ENCODE results near the gene USP51.
"Not testable (repeated sequence)": the region's sequence is repeated elsewhere in the genome, so short reads cannot be mapped to it uniquely, and the experiment has no call there.

DNA sequence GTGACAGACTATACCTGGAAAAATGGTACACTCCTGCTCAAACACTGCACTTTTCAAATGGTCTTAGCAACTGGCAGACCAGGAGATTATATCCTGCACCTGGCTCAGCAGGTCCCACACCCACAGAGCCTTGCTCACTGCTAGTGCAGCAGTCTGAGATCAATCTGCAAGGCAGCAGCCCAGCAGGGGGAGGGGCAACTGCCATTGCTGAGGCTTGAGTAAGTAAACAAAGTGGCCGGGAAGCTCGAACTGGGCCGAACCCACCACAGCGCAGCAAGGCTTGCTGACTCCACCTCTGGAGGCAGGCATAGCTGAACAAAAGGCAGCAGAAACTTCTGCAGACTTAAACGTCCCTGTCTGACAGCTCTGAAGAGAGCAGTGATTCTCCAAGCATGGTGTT lies 46.2 kb downstream of the USP51 start:
- TF ChIP-seq, protein P1, sequence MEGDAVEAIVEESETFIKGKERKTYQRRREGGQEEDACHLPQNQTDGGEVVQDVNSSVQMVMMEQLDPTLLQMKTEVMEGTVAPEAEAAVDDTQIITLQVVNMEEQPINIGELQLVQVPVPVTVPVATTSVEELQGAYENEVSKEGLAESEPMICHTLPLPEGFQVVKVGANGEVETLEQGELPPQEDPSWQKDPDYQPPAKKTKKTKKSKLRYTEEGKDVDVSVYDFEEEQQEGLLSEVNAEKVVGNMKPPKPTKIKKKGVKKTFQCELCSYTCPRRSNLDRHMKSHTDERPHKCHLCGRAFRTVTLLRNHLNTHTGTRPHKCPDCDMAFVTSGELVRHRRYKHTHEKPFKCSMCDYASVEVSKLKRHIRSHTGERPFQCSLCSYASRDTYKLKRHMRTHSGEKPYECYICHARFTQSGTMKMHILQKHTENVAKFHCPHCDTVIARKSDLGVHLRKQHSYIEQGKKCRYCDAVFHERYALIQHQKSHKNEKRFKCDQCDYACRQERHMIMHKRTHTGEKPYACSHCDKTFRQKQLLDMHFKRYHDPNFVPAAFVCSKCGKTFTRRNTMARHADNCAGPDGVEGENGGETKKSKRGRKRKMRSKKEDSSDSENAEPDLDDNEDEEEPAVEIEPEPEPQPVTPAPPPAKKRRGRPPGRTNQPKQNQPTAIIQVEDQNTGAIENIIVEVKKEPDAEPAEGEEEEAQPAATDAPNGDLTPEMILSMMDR (IDR thresholded peaks at IDR 0.05), result not testable (repeated sequence)
- not testable (repeated sequence) for TF ChIP-seq POLR2A, EP300, POLR2AphosphoS5 (IDR thresholded peaks at IDR 0.05)

Data from suprapubic skin (tissue), 4 donors.